ENCODE measurements around the gene CPNE9. TPM values are rescaled to one million over a fixed set of nuclear protein-coding genes. Genes with fewer than 3 reads are reported as not detected.

The CPNE9 gene
- total RNA-seq, 1 experiment from 2014 or later: 3.5 TPM

DNA sequence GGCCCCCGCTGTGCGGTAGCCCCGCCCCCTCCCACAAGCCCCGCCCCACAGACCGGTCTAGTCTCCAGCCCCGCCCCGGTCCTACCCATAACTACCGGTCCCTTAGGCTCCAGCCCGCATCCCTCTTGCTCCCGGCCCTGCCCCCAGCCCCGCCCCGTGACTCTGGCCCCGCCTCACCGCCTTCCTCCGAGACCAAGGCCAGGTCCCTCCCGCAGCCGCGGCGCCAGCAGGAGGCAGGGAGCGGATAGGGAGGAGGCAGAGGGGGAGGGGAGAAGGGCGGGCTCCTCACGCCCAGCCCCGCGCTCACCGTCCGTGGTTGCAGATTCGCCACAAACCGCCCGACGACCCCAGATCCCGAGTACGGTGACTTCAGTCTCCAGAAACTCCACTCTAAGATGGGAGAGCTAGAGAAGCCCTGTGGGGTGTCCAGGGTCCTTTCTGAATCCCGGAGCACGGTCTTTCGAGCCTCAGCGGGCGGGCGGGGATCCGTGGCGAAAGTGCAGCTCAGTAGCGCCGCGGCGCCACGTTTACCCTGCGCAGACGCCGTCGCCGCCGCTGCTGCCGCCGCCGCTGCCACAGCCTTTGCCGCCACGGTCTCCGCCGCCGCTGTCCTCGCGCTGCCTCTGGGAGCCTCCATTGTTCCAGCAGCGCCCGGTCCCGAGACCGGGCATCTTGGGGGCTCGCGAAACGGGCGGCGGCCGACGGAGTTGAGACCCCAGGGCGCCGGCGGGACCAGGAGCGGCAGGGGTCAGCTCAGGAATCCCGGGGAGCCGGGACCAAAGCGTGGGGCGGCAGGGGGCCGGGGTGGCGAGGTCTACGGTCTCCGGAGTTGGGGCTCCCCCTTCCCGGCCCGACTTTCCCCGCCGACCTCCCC is 27.8 kb downstream of the CPNE9 start, which contains the start of gene BRPF1:
TSS of gene BRPF1 (plus strand) at position 530 of the 874 bp plus-strand sequence. CDS start 2,406 bp downstream, outside the sequence.
- Mint-ChIP-seq H3K36me3 (ENCODE audit: insufficient read depth in 1 of 3, low read depth in 3 of 3) (peaks cover 9 to 31% (median 26%) of the 10 kb centered on the region in 3 experiments; a peak in 6 of 7 replicates), H3K27me3 (ENCODE audit: low read depth) (no peaks in the 10 kb centered on the region)

More for the DNA sequence above, 27.8 kb downstream of the CPNE9 start, which contains the start of gene BRPF1:
- H2BK20ac ChIP-seq (ENCODE audit: low read depth, low read length, poor library complexity, severe bottlenecking): no peak within 1 kb of the TSS
- peaks cover 14% of the 10 kb centered on the region for H3K23me2 ChIP-seq (ENCODE audit: insufficient read length, low read depth, low read length, poor library complexity, severe bottlenecking)
- H3K9me3 Mint-ChIP-seq: no peaks in the 10 kb centered on the region; a peak in 1 of 5 replicates
- H3K56ac ChIP-seq (ENCODE audit: insufficient read length, low read depth, low read length): no peak within 1 kb of the TSS
- peaks cover 13% of the 10 kb centered on the region; the same call in 1 of the 2 replicates for H3K79me2 ChIP-seq (ENCODE audit: insufficient read depth, low read length)
- peak within 1 kb of the TSS; percentile 68 for H2AFZ ChIP-seq (ENCODE audit: low read length)
- H3K27ac ChIP-seq (ENCODE audit: insufficient read length, low read depth, low read length): no peak within 1 kb of the TSS
- H2AK5ac ChIP-seq (ENCODE audit: insufficient read length, low read length): no peak within 1 kb of the TSS
- H4K20me1 ChIP-seq (ENCODE audit: control insufficient read depth, insufficient read depth, insufficient read length): peaks cover 2% of the 10 kb centered on the region
- peak within 1 kb of the TSS; percentile 96 for H3T11ph ChIP-seq (ENCODE audit: low read length)
- no peak within 1 kb of the TSS for H3K23ac ChIP-seq (ENCODE audit: insufficient read length, low read depth, low read length)
- no peak within 1 kb of the TSS for H4K5ac ChIP-seq (ENCODE audit: insufficient read length, low read depth, low read length)
- peak within 1 kb of the TSS; percentile 93 for H2BK120ac ChIP-seq (ENCODE audit: low read depth, low read length, poor library complexity, severe bottlenecking)
- no peak within 1 kb of the TSS for H2BK12ac ChIP-seq (ENCODE audit: insufficient read length, low read depth, low read length)
- no peak within 1 kb of the TSS; the same call in 1 of the 2 replicates for H3K4ac ChIP-seq (ENCODE audit: low read depth, low read length)
- TF ChIP-seq, protein P1, sequence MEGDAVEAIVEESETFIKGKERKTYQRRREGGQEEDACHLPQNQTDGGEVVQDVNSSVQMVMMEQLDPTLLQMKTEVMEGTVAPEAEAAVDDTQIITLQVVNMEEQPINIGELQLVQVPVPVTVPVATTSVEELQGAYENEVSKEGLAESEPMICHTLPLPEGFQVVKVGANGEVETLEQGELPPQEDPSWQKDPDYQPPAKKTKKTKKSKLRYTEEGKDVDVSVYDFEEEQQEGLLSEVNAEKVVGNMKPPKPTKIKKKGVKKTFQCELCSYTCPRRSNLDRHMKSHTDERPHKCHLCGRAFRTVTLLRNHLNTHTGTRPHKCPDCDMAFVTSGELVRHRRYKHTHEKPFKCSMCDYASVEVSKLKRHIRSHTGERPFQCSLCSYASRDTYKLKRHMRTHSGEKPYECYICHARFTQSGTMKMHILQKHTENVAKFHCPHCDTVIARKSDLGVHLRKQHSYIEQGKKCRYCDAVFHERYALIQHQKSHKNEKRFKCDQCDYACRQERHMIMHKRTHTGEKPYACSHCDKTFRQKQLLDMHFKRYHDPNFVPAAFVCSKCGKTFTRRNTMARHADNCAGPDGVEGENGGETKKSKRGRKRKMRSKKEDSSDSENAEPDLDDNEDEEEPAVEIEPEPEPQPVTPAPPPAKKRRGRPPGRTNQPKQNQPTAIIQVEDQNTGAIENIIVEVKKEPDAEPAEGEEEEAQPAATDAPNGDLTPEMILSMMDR (conservative IDR thresholded peaks at IDR 0.05): no peak
- peak within 1 kb of the TSS; percentile 100 for H3K14ac ChIP-seq (ENCODE audit: insufficient read depth, low read length)
- no peaks in the 10 kb centered on the region for H3K9me3 ChIP-seq (ENCODE audit: control insufficient read depth, low read depth, low read length)
- H3K9ac ChIP-seq (ENCODE audit: extremely low read depth, insufficient read length, low read length): peak within 1 kb of the TSS; percentile 84
- peak within 1 kb of the TSS; percentile 88 to 91 for H3K4me3 Mint-ChIP-seq
- H2BK5ac ChIP-seq (ENCODE audit: insufficient read length, low read length): no peak within 1 kb of the TSS
- peak; percentile 100 for DNase-seq
- no peaks in the 10 kb centered on the region for H3K27me3 ChIP-seq (ENCODE audit: insufficient read depth, low read length)
- H3K79me1 ChIP-seq (ENCODE audit: insufficient read depth, low read depth, low read length, poor library complexity, severe bottlenecking): peaks cover 4% of the 10 kb centered on the region
- H3K4me1 ChIP-seq (ENCODE audit: insufficient read depth, low read length): no peaks in the 10 kb centered on the region
- H4K91ac ChIP-seq (ENCODE audit: insufficient read length, low read depth, low read length): peak within 1 kb of the TSS; percentile 15
- H2BK15ac ChIP-seq (ENCODE audit: low read depth, low read length): no peak within 1 kb of the TSS
- WGBS (ENCODE audit: extremely low coverage, insufficient read length, low lambda C conversion rate): no CpG with 5 or more reads among the region's 88 CpGs
- H3K4me2 ChIP-seq (ENCODE audit: insufficient read depth, insufficient read length, low read length): peak within 1 kb of the TSS; percentile 85
- peak within 1 kb of the TSS; percentile 98 for H3K18ac ChIP-seq (ENCODE audit: insufficient read length, low read depth, low read length)
- H3K27ac Mint-ChIP-seq: peak within 1 kb of the TSS; percentile 98 to 99 (median 99)
- no peak within 1 kb of the TSS for H4K8ac ChIP-seq (replicated peaks; ENCODE audit: insufficient read length, low read depth, low read length)
- H3K4me1 Mint-ChIP-seq: peaks cover 24 to 31% of the 10 kb centered on the region in 2 experiments

All from H9 (cell line).